Gastroesophageal sphincter (tissue), 3 donors: ENCODE data around the gene RALGPS2.

Experiments used
- POLR2AphosphoS5 ChIP-seq: sonication (generic); formaldehyde crosslinking; IDR thresholded peaks from one replicate; pipeline ENCODE4 v1.6.1; 2017; ENCODE audit warnings: antibody characterized with exemption
- TF ChIP-seq, protein P1 (sequence below), 4 experiments: fragments of 200-600 bp in 2 of 4; fragments of 450-650 bp in 2 of 4; sonication (generic) in 1 of 4; IDR thresholded peaks; one replicate each; pipeline ENCODE4 v1.5.1; 2017 to 2019; ENCODE audit warnings: antibody characterized with exemption in 4 of 4, mild to moderate bottlenecking in 2 of 4, moderate library complexity in 2 of 4

DNA sequence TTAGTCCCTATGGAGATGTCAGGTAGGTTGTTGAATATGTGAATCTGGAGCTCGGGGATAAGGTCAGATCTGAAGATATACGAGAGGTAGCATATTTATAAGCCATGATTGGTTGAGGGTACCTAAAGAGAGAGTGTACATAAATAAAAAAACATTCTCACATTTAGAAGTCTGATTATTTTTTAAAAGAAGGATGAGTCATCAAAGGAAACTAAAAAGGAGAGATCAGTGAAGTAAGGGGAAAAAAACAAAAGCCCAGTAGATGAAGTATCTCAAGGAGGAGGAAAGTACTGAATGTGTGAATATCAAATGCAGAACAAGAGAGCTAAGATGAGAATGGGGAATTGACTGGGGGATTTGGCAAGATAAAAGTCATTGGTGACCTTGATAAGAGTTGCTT, 161.5 kb downstream of the RALGPS2 start:
- TF ChIP-seq, protein P1, sequence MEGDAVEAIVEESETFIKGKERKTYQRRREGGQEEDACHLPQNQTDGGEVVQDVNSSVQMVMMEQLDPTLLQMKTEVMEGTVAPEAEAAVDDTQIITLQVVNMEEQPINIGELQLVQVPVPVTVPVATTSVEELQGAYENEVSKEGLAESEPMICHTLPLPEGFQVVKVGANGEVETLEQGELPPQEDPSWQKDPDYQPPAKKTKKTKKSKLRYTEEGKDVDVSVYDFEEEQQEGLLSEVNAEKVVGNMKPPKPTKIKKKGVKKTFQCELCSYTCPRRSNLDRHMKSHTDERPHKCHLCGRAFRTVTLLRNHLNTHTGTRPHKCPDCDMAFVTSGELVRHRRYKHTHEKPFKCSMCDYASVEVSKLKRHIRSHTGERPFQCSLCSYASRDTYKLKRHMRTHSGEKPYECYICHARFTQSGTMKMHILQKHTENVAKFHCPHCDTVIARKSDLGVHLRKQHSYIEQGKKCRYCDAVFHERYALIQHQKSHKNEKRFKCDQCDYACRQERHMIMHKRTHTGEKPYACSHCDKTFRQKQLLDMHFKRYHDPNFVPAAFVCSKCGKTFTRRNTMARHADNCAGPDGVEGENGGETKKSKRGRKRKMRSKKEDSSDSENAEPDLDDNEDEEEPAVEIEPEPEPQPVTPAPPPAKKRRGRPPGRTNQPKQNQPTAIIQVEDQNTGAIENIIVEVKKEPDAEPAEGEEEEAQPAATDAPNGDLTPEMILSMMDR (IDR thresholded peaks at IDR 0.05): no peak
- no peak for TF ChIP-seq POLR2AphosphoS5
